ENCODE data around the gene IL1RAPL1. TPM values are rescaled to one million over a fixed set of nuclear protein-coding genes. Genes with fewer than 3 reads are reported as not detected.

IL1RAPL1 gene
- under 0.01 TPM for total RNA-seq

- DNase-seq (ENCODE audit: low read depth in 2 of 3, low spot score in 2 of 3): peak in 1 of 3 donors; percentile 6
Observed at GRCh38 chrX:28586981-28587551, at the start of gene IL1RAPL1. Gene IL1RAPL1 (plus strand): TSS chrX:28587446.

- DNase-seq (ENCODE audit: low read depth in 2 of 3, low spot score in 2 of 3): no peak
Observed at GRCh38 chrX:28542791-28543190, 44.5 kb upstream of the IL1RAPL1 start.

GRCh38 chrX:28549838-28550237 lies 37.4 kb upstream of the IL1RAPL1 start:
- DNase-seq (ENCODE audit: low read depth in 2 of 3, low spot score in 2 of 3): no peak

GRCh38 chrX:28550331-28550872 lies 36.8 kb upstream of the IL1RAPL1 start:
- DNase-seq (ENCODE audit: low read depth in 2 of 3, low spot score in 2 of 3): no peak

DNA sequence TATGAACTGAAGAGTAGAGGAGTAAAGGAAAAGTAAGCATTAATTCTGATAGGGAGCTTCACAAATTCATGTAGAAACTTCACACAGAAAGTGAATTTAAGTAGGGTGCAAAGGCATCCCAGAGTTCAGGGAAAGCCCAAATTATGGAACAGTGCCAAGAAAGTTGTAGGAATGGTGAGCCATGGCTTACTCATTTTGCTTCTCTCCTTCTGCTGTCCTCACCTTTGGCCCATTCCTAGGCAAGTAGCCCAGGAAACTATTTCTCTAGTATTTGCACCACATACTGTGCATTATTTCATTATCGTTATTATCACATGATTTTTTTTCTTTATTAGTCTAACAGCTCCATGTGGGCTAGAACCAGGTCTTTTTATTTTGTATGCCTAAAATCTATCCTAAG lies 34.9 kb upstream of the IL1RAPL1 start:
- DNase-seq (ENCODE audit: low read depth in 2 of 3, low spot score in 2 of 3): no peak

GRCh38 chrX:28552882-28553829 lies 34.1 kb upstream of the IL1RAPL1 start:
- DNase-seq (ENCODE audit: low read depth in 2 of 3, low spot score in 2 of 3): no peak

GRCh38 chrX:28576117-28576516 lies 11.1 kb upstream of the IL1RAPL1 start:
- no peak for DNase-seq (ENCODE audit: low read depth in 2 of 3, low spot score in 2 of 3)

- no peak for DNase-seq (ENCODE audit: low read depth in 2 of 3, low spot score in 2 of 3)
Observed at GRCh38 chrX:28581522-28581921, 5.7 kb upstream of the IL1RAPL1 start.

DNA sequence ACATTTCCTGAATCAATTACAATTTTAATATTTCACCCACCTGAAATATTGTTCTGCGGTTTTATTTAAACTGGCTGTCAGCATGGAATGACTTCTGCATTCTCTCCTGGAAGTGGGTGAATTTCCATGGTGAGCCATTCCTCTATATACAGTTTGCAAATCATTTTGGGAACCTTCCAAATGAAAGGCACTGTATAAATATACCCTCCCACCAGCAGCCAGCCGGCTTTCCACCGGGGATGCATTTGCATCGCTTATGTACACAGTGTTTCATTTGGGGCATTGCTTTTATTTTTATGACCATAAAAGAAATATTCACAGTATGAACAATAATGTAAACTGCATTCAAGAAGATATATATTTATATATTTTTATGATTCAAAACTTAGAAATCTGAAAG lies 4.7 kb upstream of the IL1RAPL1 start:
- DNase-seq (ENCODE audit: low read depth in 2 of 3, low spot score in 2 of 3): no peak

GRCh38 chrX:28584025-28584424 lies 3.2 kb upstream of the IL1RAPL1 start:
- DNase-seq (ENCODE audit: low read depth in 2 of 3, low spot score in 2 of 3): no peak

DNA sequence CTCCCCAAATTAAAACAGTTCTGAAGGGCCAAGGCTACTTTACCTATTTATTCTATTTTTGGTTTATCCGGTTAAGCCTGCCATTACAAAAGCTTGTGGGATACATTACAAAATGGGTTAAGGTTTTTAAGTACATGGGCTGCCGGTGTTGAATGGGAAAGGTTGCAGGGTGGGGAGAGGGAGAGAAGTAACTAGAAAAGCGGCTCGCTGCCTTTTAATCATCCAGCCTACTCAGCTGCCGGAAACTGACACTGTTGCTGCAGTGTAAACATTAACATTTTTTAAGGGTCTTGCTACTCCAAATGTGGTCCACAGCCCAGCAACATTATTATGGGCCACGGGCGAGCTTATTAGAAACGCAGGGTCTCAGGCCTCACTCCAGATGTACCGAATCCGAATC lies 1.5 kb upstream of the IL1RAPL1 start:
- no peak for DNase-seq (ENCODE audit: low read depth in 2 of 3, low spot score in 2 of 3)

DNA sequence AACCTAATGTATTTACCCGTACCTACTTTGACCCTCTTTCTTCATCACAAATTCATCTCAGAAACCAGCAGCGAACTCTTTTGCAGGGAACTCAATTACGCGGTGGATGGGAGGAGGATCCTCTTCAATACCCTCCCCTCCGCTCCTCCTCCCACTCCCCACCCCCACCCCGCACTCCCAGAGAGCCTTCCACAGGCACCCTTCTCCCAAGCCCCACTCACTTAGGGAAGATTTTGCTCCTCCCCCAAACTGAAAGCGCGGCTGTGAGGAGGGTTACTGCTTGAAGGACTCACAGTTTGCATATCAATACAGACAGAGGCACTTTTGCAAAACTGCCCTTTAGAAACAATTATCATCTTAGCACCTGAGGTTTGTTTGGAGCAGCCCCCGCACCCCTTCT lies 960 bp upstream of the IL1RAPL1 start:
- no peak for DNase-seq (ENCODE audit: low read depth in 2 of 3, low spot score in 2 of 3)

GRCh38 chrX:28589046-28589445 lies 1.8 kb downstream of the IL1RAPL1 start:
- no peak for DNase-seq (ENCODE audit: low read depth in 2 of 3, low spot score in 2 of 3)

- no peak for DNase-seq (ENCODE audit: low read depth in 2 of 3, low spot score in 2 of 3)
Observed at GRCh38 chrX:28590396-28590795, 3.1 kb downstream of the IL1RAPL1 start.

GRCh38 chrX:28591542-28591941 lies 4.3 kb downstream of the IL1RAPL1 start:
- no peak for DNase-seq (ENCODE audit: low read depth in 2 of 3, low spot score in 2 of 3)

GRCh38 chrX:28595346-28595745 lies 8.1 kb downstream of the IL1RAPL1 start:
- DNase-seq (ENCODE audit: low read depth in 2 of 3, low spot score in 2 of 3): no peak

GRCh38 chrX:28599957-28600356 lies 12.7 kb downstream of the IL1RAPL1 start:
- DNase-seq (ENCODE audit: low read depth in 2 of 3, low spot score in 2 of 3): no peak

GRCh38 chrX:28609003-28609402 lies 21.8 kb downstream of the IL1RAPL1 start:
- DNase-seq (ENCODE audit: low read depth in 2 of 3, low spot score in 2 of 3): no peak

DNA sequence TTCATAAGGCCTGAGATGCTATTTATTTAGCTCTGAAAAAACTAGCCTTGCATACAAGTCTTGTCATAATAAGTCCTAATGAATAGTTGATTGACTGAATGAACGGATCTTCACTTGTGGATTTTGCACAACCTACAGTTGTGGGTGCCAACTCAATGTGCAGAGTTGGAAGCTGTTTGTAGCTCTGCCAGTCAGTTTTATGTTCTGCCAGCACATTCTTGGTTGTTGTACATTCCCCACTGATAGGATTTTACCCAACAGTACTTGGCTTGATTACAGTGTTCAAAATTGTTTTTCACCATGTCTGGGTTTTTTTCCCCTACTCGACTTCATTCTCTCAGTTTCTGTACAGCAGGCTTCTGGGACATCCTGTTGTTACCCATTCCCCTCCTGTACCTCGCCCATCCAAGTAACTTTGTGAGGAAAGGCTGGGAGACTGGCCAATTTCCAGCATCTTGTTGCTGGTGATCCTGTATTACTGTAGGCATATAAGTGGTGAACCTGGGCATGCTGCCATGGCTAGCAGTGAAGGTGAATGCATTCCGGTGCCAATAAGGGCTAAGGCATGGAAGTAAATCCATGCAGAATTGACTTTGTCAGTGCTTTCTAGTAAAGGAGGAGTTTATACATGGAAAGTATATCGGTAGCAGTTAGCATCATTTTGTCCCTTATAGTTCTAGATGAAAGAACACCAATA lies 22.8 kb downstream of the IL1RAPL1 start:
- DNase-seq (ENCODE audit: low read depth in 2 of 3, low spot score in 2 of 3): no peak

- no peak for DNase-seq (ENCODE audit: low read depth in 2 of 3, low spot score in 2 of 3)
Observed at GRCh38 chrX:28610746-28611145, 23.5 kb downstream of the IL1RAPL1 start.

DNA sequence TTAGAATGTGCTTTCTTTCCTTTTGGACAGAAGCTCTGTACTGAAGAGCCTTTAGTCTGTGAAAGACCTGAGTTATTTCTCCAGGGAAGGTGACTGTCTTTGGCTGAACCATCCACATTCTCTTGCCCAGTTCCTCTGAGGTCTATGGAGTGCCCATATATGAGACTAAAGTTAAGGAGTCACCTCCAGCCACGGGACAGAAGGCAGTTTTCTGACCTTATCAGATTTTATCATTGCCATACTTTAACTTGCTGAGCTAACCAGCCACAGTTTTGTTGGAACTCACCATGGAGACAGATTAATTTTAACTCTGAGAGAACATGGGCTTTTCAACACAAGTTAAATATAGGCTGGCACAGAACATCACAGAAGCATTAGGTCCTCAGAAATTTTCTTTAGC lies 26.3 kb downstream of the IL1RAPL1 start:
- DNase-seq (ENCODE audit: low read depth in 2 of 3, low spot score in 2 of 3): no peak
